ENCODE measurements around the gene MYL2.

MYL2 gene

DNA sequence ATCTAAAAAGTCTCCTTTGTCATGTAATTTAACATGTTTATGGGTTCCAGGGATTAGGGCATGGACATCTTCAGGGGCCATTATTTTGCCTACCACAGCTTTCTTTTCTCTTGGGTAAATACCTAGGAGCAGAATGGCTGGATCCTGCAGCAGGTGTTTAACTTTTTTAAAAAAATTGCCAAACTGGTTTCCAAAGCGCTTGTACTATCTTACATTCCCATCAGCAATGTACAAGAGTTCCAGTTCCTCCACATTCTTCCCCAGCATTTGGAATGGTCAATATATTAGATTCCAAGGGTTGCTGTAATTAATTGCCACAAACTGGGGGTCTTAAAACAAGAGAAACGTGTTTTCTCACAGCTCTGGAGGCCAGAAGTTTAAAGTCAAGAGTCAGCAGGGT is 27.7 kb upstream of the MYL2 start:
- Mint-ChIP-seq H3K27me3 (ENCODE audit: low read depth) (peaks cover 20% of the 10 kb centered on the region), H3K4me3 (no peak overlapping the region), H3K9me3 (peaks cover 35% of the 10 kb centered on the region), H3K27ac (no peak overlapping the region), H3K4me1 (no peaks in the 10 kb centered on the region), H3K36me3 (ENCODE audit: low read depth) (no peaks in the 10 kb centered on the region)
- TF ChIP-seq CTCF (IDR thresholded peaks at IDR 0.05; ENCODE audit: unreplicated experiment in 3 of 3) = no peak

DNA sequence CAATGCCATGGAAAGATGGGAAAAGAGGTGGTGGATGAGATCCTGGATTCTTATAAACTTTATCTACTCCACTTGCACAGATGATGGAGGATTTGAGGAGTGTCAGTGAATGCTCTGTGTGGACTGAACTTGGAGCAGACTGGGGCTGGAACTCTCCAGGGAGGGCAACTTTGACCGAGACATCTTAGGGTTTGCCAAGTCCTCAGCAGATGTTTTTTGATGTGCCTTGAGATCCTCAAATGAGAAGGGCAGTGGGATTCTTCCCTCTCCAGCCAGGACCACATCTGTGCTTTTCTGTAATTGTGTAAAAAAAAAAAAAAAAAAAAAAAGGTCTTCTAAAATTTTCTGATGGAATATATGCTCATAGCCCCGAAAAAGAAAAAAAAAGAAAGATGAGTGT is 23.0 kb upstream of the MYL2 start:
- TF ChIP-seq CTCF (IDR thresholded peaks at IDR 0.05; ENCODE audit: unreplicated experiment in 3 of 3) = no peak
- Mint-ChIP-seq H3K27me3 (ENCODE audit: low read depth) (peaks cover 12% of the 10 kb centered on the region), H3K9me3 (peaks cover 23% of the 10 kb centered on the region), H3K27ac (no peak overlapping the region), H3K4me3 (no peak overlapping the region), H3K4me1 (no peaks in the 10 kb centered on the region), H3K36me3 (ENCODE audit: low read depth) (no peaks in the 10 kb centered on the region)

GRCh38 chr12:110941391-110941790 is 21.0 kb upstream of the MYL2 start:
- Mint-ChIP-seq H3K36me3 (ENCODE audit: low read depth) (no peaks in the 10 kb centered on the region), H3K4me1 (peaks cover 6% of the 10 kb centered on the region), H3K27ac (no peak overlapping the region), H3K4me3 (no peak overlapping the region), H3K27me3 (ENCODE audit: low read depth) (peaks cover 23% of the 10 kb centered on the region), H3K9me3 (peaks cover 7% of the 10 kb centered on the region)
- no peak for TF ChIP-seq CTCF (IDR thresholded peaks at IDR 0.05; ENCODE audit: unreplicated experiment in 3 of 3)

GRCh38 chr12:110940933-110941332 is 20.6 kb upstream of the MYL2 start:
- H3K36me3 Mint-ChIP-seq (ENCODE audit: low read depth) = no peaks in the 10 kb centered on the region
- H3K27me3 Mint-ChIP-seq (ENCODE audit: low read depth) = peaks cover 28% of the 10 kb centered on the region
- no peak overlapping the region for H3K4me3 Mint-ChIP-seq

DNA sequence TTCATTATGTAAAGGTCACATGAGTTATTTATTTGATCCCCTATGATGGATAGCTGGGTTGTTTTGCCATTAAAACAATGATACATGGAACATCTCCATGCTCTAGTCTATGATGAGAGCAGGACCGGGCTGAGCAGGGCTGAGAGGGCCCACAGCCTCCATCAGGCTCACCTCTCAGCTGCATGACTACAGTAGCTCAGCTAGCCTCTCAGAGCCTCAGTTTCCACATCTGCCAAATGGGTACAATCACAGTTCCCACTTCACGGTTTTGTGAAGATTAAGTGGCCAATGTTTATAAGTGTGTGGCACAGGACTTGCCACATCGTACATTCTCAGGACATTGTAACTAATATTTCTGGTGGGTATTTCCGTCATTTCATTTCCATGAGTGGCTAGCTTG is 19.9 kb upstream of the MYL2 start:
- Mint-ChIP-seq H3K36me3 (ENCODE audit: low read depth) (no peaks in the 10 kb centered on the region), H3K27me3 (ENCODE audit: low read depth) (peaks cover 30% of the 10 kb centered on the region), H3K4me3 (no peak overlapping the region), H3K4me1 (peaks cover 6% of the 10 kb centered on the region), H3K27ac (no peak overlapping the region), H3K9me3 (no peaks in the 10 kb centered on the region)
- TF ChIP-seq CTCF (IDR thresholded peaks at IDR 0.05; ENCODE audit: unreplicated experiment in 3 of 3) = no peak

More at GRCh38 chr12:110940933-110941332, 20.6 kb upstream of the MYL2 start:
- Mint-ChIP-seq H3K4me1 (peaks cover 6% of the 10 kb centered on the region), H3K27ac (no peak overlapping the region), H3K9me3 (peaks cover 5% of the 10 kb centered on the region)
- no peak for TF ChIP-seq CTCF (IDR thresholded peaks at IDR 0.05; ENCODE audit: unreplicated experiment in 3 of 3)

GRCh38 chr12:110937104-110937641 is 16.8 kb upstream of the MYL2 start:
- Mint-ChIP-seq H3K4me1 (peaks cover 6% of the 10 kb centered on the region), H3K36me3 (ENCODE audit: low read depth) (no peaks in the 10 kb centered on the region), H3K4me3 (peak overlapping the region in 2 of 3 experiments; percentile 2 to 4), H3K9me3 (no peaks in the 10 kb centered on the region), H3K27ac (no peak overlapping the region), H3K27me3 (ENCODE audit: low read depth) (peaks cover 32% of the 10 kb centered on the region)
- TF ChIP-seq CTCF (IDR thresholded peaks at IDR 0.05; ENCODE audit: unreplicated experiment in 3 of 3) = peak; percentile 87 to 98 (median 93)
